ENCODE measurements around the gene TRRAP. TPM values are rescaled to one million over a fixed set of nuclear protein-coding genes. Genes with fewer than 3 reads are reported as not detected.

Gene TRRAP
- polyA plus RNA-seq, 1 donor (not counting 4 experiments of a cell fraction or from before 2014, with no cell fraction given): 6.1 TPM

GRCh38 chr7:98984126-98984525 is 105.8 kb downstream of the TRRAP start:
- Histone ChIP-seq H3K36me3 (ENCODE audit: control insufficient read depth in 2 of 2, extremely low read depth in 1 of 2, insufficient read depth in 2 of 2, low read length in 2 of 2) (peaks cover 24 to 40% of the 10 kb centered on the region in 2 experiments), H3K9ac (ENCODE audit: control insufficient read depth, extremely low read depth, insufficient read depth, low read length) (no peak overlapping the region), H3K9me1 (ENCODE audit: control insufficient read depth, extremely low read depth, insufficient read depth, low read length) (no peaks in the 10 kb centered on the region), H2AFZ (ENCODE audit: control insufficient read depth, low read length) (no peak overlapping the region), H3K4me1 (ENCODE audit: control insufficient read depth, extremely low read depth, insufficient read depth, low read length) (no peaks in the 10 kb centered on the region), H3K4me3 (ENCODE audit: control insufficient read depth in 2 of 3, extremely low read depth in 1 of 3, insufficient read depth in 2 of 3, low read depth in 1 of 3, low read length in 3 of 3) (no peak overlapping the region), H3K27me3 (ENCODE audit: control insufficient read depth, extremely low read depth, insufficient read depth, low read length) (no peaks in the 10 kb centered on the region), H3K9me3 (ENCODE audit: control insufficient read depth, low read depth, low read length) (no peaks in the 10 kb centered on the region), H3K79me2 (ENCODE audit: control insufficient read depth, insufficient read depth, low read length) (no peaks in the 10 kb centered on the region), H4K20me1 (ENCODE audit: control insufficient read depth, extremely low read depth, insufficient read depth, low read length) (no peaks in the 10 kb centered on the region), H3K4me2 (ENCODE audit: control insufficient read depth, extremely low read depth, insufficient read depth, low read depth, low read length) (no peak overlapping the region), H3K27ac (ENCODE audit: control insufficient read depth, insufficient read depth, low read length) (no peak overlapping the region)
- DNase-seq (ENCODE audit: low read depth, low spot score): no peak
- no peak for FAIRE-seq
- TF ChIP-seq, protein P1, sequence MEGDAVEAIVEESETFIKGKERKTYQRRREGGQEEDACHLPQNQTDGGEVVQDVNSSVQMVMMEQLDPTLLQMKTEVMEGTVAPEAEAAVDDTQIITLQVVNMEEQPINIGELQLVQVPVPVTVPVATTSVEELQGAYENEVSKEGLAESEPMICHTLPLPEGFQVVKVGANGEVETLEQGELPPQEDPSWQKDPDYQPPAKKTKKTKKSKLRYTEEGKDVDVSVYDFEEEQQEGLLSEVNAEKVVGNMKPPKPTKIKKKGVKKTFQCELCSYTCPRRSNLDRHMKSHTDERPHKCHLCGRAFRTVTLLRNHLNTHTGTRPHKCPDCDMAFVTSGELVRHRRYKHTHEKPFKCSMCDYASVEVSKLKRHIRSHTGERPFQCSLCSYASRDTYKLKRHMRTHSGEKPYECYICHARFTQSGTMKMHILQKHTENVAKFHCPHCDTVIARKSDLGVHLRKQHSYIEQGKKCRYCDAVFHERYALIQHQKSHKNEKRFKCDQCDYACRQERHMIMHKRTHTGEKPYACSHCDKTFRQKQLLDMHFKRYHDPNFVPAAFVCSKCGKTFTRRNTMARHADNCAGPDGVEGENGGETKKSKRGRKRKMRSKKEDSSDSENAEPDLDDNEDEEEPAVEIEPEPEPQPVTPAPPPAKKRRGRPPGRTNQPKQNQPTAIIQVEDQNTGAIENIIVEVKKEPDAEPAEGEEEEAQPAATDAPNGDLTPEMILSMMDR (optimal IDR thresholded peaks at IDR 0.05 in 1 of 3, IDR thresholded peaks at IDR 0.05 in 1 of 3, conservative IDR thresholded peaks at IDR 0.05 in 1 of 3; ENCODE audit: extremely low read depth in 1 of 3, insufficient read depth in 2 of 3, low read length in 3 of 3): no peak
- no peak for TF ChIP-seq EZH2 (IDR thresholded peaks at IDR 0.05; ENCODE audit: low read length)
- dilution Hi-C loops (cut with MboI; ENCODE audit: extremely low pct_ligation_motif_present, low sequenced_read_pairs): no loop called here

GRCh38 chr7:98985406-98985805 is 107.1 kb downstream of the TRRAP start:
- FAIRE-seq: no peak
- H4K20me1 ChIP-seq (ENCODE audit: control insufficient read depth, extremely low read depth, insufficient read depth, low read length): no peaks in the 10 kb centered on the region
- dilution Hi-C loops (cut with MboI; ENCODE audit: extremely low pct_ligation_motif_present, low sequenced_read_pairs): no loop called here

More at GRCh38 chr7:98985406-98985805, 107.1 kb downstream of the TRRAP start:
- Histone ChIP-seq H2AFZ (ENCODE audit: control insufficient read depth, low read length) (no peak overlapping the region), H3K9me1 (ENCODE audit: control insufficient read depth, extremely low read depth, insufficient read depth, low read length) (no peaks in the 10 kb centered on the region), H3K27me3 (ENCODE audit: control insufficient read depth, extremely low read depth, insufficient read depth, low read length) (no peaks in the 10 kb centered on the region), H3K9me3 (ENCODE audit: control insufficient read depth, low read depth, low read length) (no peaks in the 10 kb centered on the region), H3K4me3 (ENCODE audit: control insufficient read depth in 2 of 3, extremely low read depth in 1 of 3, insufficient read depth in 2 of 3, low read depth in 1 of 3, low read length in 3 of 3) (no peak overlapping the region), H3K4me1 (ENCODE audit: control insufficient read depth, extremely low read depth, insufficient read depth, low read length) (no peaks in the 10 kb centered on the region), H3K27ac (ENCODE audit: control insufficient read depth, insufficient read depth, low read length) (no peak overlapping the region), H3K9ac (ENCODE audit: control insufficient read depth, extremely low read depth, insufficient read depth, low read length) (no peak overlapping the region), H3K79me2 (ENCODE audit: control insufficient read depth, insufficient read depth, low read length) (no peaks in the 10 kb centered on the region), H3K4me2 (ENCODE audit: control insufficient read depth, extremely low read depth, insufficient read depth, low read depth, low read length) (no peak overlapping the region), H3K36me3 (ENCODE audit: control insufficient read depth in 2 of 2, extremely low read depth in 1 of 2, insufficient read depth in 2 of 2, low read length in 2 of 2) (peaks cover 25 to 49% of the 10 kb centered on the region in 2 experiments)
- DNase-seq (ENCODE audit: low read depth, low spot score): no peak
- TF ChIP-seq, protein P1 (optimal IDR thresholded peaks at IDR 0.05 in 1 of 3, IDR thresholded peaks at IDR 0.05 in 1 of 3, conservative IDR thresholded peaks at IDR 0.05 in 1 of 3; ENCODE audit: extremely low read depth in 1 of 3, insufficient read depth in 2 of 3, low read length in 3 of 3): no peak
- no peak for TF ChIP-seq EZH2 (IDR thresholded peaks at IDR 0.05; ENCODE audit: low read length)
